Stimulated activated CD8-positive, alpha-beta memory T cell treated with anti-CD3 and anti-CD28 coated beads, Interleukin-12 subunit alpha, Interleukin-12 subunit beta, amount 100 ng/mL, for 1 hour (primary cell): Measurements from ENCODE around the gene SETD6.

Experiments used
- DNase-seq: peaks from one replicate; pipeline ENCODE4 v3.0.0-alpha.2; 2020; ENCODE audit warnings: low read depth

The SETD6 gene

DNA sequence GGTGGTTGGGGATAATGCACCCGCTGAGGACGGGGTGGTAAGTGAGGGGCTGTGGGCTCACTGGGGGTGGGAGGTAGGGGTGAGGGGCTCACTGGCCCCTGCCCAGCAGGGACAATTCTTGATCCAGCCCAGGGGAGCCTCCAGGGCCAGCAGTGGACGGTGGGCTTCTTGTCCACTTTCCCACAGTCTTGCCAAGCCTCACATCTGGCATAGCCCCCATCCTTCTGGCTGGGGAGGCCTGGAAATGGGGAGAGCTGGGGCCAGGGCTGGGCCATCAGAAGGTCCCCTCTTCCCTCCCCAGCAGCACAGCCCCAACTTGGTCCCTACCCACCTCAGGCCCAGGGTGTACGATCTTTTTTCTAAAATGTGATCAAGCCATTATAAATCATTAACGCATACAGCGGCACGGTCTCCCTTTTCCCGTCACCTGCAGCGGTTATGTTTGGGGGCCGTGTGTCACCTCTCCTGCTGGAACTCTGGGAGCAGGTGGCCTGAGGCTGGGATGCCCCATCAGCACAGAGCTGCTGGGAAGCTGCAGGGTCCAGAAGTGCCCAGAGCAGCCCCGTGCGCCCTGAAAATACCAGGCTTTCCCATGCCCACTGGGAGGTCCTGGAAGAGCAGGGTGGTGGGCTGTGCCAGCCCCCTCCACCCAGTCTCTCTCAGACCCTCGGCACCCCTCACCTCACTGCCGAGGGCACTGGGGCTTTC, 7.2 kb upstream of the SETD6 start:
- DNase-seq = no peak

DNA sequence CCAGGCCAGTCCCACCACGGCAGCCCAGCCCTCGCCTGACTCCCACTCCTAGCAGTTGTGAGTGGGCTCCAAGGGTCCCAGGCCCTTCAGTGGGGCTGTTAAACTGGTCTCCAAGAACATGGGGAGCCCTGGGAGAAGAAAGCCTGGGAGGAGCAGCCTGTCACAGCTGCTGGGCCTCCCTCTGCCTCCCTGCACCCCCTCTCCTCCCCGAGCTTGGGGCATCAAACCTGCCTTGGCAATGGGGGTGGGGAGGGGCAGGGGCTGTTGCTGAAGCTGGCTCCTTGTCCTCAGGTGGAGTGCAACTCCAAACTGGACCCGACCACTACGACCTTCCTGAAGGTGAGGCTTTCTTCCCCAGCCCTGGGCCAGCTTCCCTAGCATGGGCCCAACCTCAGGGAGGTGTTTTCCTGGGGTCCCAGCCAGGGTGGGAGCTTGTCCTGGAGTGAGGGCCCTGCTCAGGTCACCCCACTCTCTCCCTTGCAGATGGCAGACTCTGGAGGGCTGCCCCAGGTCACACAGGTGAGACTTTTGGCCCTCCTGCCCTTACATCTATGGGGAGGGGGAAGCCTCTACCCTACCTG, 6.6 kb upstream of the SETD6 start:
- no peak for DNase-seq

DNA sequence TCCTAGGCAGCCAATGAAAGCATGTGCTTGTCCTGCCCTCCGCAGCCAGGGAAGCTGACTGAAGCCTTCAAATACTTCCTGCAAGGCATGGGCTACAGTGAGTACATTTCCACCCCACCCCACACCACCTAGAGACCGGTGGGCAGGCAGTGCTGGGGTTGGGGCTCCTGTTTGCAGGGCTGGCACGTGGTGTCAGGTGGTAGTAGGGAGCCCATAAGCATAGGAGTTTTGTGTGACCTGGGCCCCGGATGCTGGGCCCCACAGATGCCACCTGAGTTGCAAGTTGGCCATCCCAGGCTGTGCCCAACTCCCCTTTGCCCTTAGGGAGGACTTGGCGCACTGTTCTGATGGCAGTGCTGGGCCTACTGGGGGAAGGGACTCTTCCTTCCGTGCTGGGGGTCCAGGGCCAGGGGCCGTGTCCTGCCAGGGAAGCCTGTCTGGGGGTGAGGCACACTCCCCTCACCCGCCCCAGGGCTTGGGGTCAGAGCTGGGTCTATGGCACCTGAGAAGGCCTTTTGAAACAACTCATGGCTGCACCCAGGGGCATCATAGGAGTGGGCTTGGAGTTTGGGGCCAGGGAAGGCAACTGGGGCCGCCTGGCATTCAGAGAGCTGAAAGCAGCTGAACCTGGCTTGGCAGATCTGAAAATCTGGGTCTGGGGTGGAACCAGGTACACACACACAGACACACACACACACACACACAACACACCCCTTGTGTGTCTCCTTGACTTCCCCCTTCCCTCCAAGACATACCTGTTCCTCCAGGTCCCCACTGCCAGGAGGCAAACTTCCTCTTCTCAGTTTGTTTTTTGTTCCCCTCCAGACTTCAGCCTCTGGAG, 5.8 kb upstream of the SETD6 start:
- no peak for DNase-seq

DNA sequence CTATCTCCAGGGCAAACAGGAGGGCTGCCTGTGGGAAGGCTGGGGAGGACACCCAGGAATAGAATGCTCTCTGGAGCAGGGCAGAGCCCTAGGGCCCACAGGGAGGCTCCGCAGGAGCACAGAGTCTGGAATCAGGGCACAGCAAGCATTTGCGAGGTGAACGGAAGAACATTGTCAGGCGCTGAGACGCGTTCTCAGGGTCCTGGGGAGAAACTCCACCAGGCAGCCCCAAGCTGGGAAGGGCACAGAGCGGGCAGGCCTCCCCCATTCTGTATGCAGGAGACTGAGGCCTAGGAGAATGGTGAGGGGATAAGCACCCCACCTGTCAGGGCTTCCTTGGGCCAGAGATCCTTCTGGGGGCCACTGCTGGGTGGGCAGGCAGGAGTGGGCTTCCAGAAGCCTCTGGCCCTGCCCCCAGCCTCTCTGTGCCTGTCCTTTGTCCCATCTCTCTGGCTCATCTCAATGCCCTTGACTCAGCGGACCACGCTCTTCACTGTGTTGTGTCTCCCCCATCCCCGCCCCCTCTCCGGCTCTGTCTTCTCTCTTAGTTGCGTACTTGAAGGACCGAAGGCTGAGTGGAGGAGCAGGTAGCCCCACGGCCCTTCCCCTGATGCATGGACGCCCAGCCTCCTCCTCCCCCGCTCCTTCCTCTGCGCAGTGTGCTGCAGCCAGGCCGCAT, 5.1 kb upstream of the SETD6 start:
- DNase-seq = no peak

DNA sequence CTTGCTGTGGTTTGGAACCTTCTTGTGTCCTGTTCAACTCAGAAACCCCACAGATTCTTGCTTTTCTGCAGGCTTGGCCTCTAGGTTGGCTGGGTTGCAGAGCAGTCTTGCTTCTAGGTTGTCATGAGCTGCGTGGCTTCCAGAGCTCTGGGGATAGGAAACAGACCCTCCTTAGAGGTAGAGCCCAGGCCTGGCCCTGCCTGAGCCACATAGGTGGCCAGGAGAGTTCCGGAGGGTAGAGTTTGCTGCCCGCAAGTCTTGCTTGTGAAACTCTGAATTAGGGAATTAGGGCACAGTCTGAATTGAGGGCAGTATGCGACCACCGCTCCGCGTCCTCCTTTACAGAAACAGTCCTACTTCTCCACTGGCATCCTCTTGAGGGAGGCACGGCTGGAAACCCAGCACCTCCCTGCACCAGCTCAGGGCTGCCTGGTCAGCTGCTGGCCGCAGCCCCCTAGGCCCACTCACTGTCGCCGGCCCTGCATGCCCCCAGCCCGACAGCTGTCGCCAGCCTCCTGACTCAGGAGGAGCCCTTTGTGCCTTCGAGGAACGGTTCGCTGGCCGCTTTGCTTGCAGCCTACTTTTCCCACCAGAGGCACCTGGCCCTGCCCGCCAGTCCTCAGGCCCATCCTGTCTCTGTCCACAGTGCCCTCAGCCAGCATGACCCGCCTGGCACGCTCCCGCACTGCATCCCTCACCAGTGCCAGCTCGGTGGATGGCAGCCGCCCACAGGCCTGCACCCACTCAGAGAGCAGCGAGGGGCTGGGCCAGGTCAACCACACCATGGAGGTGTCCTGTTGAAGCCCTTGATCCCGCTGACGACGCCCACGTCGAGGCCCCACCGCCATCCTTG, 4.3 kb upstream of the SETD6 start:
- no peak for DNase-seq

DNA sequence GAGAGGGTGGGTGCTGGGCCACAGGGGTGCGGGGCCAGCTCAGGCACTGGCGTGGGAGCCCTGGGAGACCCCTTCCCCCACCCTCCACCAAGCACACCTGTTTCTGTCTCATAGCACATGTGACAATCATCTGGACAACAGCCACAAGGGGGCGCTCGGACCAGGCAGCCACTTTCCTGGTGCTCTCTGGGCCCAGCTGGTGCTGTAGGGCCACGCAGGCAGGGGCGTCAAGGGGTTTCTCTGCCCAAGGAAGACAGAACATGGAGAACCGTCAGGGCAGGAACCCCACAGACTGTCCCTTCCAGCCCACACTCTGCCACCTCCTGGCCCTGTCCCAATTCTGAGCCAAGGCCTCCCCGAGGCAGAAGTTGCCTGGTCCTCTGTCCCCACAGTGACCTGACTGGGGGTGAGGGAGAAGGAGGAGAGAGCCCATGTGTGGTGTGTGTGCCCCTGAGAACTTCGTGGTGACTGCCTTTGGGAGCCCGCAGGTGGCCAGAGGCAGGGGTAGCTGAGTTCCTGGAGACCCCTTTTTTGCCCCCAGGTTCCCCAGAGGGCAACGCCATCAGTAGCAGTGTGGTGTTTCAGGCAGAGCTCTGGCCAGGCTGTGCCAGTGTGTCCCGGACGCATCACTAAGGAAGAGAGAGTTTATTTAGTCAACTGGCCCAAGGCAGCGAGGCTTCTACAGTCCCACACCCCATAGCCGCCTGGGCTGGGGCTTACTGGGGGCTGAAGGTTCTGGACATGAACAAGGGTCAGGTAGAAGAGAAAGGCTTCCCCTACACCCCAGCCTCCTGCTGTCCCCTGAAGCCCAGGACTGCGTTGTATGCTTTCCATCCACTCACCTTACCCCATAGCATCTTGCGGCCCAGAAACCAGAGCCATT, 3.1 kb upstream of the SETD6 start:
- peak; percentile 81 for DNase-seq

DNA sequence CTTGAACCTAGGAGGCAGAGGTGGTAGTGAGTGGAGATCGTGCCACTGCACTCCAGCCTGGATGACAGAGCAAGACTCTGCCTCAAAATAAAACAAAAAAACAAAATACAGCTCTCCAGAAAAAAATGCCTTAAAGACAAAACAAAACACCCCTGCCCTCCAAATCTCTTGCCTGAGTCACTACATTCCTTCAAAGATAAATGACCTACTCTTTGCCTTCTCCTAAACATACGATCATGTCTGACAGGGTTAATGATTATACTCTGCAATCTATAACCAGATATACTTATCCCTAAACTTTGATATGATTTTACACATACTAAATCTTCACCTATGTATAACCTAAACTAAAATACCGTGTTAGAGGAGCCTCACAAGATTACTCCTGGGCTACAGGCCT, 1.4 kb upstream of the SETD6 start:
- DNase-seq = no peak

DNA sequence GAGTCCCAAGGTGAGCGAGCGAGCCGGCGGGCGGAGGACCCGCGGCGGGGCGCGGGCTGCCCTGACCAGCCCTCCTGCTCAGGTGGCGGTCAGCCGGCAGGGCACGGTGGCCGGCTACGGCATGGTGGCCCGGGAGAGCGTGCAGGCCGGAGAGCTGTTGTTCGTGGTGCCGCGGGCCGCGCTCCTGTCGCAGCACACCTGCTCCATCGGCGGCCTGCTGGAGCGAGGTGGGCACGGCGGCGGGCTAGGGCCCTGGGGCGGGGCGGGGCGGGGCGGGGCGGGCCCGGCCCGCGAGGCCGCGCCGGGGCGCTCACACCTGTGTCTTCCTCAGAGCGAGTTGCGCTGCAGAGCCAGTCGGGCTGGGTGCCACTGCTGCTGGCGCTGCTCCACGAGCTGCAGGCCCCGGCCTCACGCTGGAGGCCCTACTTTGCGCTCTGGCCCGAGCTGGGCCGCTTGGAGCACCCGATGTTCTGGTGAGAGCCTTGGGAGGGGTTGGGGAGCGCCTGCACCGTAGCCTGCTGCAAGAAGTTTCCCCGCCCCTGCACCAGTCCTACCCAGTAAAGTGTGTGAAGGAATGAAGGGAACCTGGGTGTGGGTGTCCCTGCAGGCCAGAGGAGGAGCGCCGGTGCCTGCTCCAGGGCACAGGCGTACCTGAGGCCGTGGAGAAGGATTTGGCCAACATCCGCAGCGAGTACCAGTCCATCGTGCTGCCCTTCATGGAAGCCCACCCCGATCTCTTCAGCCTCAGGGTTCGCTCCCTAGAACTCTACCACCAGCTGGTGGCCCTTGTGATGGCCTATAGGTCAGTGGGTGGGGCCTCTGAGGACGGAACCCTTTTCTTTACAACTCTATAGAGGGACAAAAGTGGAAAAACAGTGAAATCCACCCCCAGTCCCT, 802 bp downstream of the SETD6 start:
- DNase-seq = no peak

DNA sequence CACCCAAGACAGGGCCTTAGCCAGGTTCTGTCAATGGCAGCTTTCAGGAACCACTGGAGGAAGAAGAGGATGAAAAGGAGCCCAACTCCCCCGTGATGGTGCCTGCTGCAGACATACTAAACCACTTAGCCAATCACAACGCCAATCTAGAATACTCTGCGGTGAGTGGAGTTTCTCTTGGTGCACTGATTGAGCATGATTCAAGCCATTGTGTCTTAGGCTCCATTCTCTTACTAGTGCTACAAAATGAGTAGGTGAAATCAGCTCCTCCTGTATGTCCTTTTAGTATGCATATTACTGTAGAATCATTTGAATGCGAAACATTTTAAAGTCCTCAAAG, 1.4 kb downstream of the SETD6 start:
- no peak for DNase-seq

DNA sequence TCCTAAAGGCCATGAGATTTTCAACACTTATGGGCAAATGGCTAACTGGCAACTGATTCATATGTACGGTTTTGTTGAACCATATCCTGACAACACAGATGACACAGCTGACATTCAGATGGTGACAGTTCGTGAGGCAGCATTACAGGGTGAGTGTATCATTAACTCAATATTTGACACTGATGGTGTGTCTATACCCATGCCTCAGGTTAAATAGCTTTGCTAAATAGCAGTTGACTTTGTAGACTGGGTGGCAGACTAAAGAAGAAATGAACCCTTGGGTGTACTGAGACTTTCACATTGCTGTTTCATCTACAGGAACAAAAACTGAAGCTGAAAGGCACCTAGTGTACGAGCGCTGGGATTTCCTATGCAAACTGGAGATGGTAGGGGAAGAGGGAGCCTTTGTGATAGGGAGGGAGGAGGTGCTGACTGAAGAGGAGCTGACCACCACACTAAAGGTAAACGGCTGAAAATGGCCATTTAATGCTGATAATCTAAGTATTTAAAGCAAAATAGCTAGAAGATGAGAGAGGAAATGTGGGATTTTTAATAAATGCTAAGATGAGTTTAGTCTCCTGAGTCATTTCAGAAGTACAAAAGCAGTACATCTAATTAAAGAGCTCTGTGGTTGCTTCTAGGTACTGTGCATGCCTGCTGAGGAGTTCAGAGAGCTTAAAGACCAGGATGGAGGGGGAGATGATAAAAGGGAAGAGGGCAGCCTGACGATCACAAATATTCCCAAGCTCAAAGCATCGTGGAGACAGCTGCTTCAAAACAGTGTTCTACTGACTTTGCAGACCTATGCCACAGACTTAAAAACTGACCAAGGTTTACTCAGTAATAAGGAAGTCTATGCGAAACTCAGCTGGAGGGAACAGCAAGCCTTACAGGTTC, 3.0 kb downstream of the SETD6 start:
- no peak for DNase-seq

DNA sequence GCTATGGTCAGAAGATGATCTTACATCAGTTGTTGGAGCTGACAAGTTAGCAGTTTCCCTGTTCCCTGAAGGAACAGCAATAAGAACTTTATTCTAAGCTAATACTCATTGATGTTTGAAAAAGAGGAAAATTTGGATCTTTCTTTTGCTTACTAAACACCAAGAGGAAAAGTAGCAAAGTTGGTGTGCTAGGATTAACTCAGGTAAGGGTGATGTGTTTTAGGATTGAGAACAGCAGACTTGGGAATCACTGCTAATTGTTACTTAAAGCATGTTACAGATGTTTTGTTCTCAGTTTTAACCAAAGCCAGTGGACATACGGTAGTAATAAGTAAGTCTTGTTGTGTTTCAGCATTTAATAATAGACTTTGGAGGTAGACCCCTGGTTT, 3.7 kb downstream of the SETD6 start:
- no peak for DNase-seq

DNA sequence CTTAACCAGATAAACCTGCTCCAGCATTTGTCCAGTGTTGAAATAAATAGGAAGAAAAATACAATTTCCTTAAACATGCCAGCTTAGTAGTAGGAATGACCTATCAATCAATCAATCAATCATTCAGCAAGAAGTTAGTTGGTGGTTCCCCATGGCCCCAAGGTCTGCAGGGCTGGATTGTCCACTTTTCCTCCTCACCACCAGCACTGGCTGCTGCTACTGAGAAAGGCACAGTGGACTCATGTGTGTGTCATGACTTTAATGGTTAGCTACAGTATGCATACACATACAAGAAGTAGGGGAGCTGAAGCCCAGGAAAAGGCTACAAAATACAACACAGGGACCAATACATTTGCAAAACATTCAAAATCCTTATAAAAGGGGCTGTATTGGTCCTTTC, 4.4 kb downstream of the SETD6 start:
- no peak for DNase-seq

DNA sequence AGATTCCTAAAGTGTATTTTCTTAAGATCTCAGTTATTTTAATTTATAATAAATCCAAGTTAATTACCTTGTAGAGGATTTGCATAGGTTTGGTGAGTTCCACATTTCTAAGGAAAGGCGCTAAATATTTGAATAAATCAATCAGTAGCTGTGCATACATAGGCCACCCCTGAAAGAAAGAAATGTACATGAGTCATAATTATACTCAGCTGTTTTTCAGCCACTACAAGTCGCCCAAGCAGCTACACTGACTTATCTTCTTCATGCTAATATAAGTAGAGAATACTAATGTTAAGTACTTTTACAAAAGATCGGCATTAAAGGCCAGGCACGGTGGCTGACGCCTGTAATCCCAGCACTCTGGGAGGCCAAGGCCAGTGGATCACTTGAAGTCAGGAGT, 14.9 kb downstream of the SETD6 start:
- no peak for DNase-seq

DNA sequence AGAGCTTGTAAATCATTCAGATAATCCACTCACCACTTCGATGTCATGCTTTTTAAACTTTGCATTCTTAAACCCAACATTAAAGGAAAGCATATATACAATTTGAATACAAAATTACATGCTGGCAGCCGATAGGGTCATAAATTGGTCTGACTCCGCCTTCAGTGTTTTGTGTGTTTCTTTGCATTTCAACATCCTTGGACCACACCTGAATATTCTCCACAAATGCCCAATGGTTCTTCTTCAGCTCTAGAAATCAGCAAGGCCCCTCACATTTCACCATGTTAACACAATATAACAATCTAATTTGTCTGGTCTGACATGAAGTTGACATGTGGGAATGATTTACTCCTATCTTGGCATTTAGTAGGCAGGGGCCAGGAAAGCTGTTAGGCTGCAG, 17.1 kb downstream of the SETD6 start:
- DNase-seq = no peak

DNA sequence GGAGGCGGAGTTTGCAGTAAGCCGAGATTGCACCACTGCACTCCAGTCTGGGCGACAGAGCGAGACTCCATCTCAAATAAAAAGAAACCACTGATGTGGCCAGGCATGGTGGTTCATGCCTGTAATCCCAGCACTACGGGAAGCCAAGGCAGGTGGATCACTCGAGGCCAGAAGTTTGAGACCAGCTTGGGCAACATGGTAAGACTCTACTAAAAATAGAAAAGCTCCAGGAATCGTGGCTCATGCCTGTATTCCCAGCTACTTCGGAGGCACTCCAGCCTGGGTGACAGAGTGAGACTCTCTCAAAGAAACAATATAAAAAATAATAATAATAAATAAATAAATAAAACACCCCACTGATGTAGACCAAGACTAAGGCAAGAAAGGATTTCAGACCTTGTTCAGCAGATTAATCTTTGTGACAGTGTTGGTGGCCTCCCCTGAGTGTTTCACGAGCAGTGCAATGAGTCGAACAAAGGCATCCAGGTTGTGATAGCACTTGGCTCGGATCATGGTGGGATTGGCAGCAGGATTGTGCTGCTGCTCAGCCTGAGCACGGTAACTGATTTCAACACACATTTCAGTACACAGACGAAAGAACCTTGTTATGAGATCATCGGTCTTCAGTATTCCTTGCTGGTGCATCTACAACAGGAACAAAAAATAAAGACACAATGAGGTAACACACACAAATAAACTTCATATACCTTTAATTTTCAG, 18.6 kb downstream of the SETD6 start:
- no peak for DNase-seq

DNA sequence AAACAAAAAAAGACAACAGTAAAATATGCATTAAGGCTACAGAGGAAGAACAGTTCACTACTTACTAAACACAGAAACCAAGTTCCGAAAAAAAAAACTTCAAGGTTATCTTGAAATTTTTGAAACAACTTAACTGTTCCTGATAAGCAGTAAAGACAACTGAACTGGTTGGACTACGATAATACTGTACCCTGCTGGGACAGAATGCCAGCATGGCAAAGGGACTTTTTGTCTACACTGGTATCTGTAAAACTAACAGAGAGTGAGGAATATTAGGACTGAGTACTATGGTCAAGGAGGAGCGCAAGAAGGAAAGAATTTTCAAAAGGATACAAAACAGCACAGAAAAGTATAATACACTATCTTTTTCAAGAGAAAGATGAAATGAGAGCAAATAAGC, 19.8 kb downstream of the SETD6 start:
- no peak for DNase-seq

DNA sequence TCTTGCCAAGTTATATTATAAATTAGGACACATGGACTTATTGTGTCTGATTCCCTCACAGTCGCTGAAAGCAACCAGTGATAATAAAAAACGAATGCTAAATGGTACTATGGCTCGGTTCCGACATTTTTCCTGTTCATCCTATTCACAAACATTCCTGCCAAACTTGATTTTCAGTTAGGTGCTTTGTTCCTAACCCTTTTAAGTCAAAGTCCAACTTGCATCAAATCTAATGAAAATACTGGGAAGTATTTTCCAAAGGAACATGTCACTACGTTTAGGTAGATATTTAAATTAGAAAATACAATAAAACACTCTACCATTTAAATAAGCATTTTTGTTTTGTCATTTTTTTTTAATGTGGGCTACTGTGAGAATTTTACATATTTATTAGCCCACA, 21.0 kb downstream of the SETD6 start:
- no peak for DNase-seq
